GM23248 (cell line): ENCODE data around the gene MECP2.

Source experiments
- EZH2 ChIP-seq: fragments of 200-600 bp; sonication (generic); IDR thresholded peaks from 2 replicates; pipeline ENCODE4 v1.6.1; 2018; ENCODE audit warnings: antibody characterized with exemption, mild to moderate bottlenecking; ENCODE audit not compliant: insufficient read depth, poor library complexity, severe bottlenecking
- EZH2phosphoT487 ChIP-seq: fragments of 200-600 bp; sonication (generic); IDR thresholded peaks from 2 replicates; pipeline ENCODE4 v1.6.1; 2018; ENCODE audit warnings: antibody characterized with exemption, moderate library complexity, mild to moderate bottlenecking, low read depth; ENCODE audit not compliant: insufficient read depth

DNA sequence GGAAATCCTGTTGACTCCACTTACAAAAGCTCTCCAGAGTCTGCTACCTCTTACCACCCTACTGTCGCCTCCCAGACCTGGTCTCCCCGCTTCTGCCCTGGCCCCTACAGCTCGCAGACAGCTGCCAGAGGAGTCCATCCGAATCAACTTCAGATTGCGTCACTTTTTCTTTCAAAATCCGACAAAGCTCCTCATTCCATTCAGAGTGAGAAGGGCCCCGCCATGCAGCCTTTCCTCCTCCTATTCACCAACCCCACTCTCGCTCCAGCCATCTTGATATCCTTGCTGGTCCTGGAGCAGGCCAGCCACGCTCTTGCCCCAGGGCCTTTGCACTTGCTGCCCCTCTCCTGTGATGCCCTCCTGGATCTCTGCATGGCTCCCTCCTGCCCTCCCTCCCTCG is 41.3 kb upstream of the MECP2 start:
- TF ChIP-seq EZH2 (no peak), EZH2phosphoT487 (no peak)
